CD4-positive, alpha-beta T cell treated with Interleukin-1 beta for 1 hour (primary cell): ENCODE measurements around the gene ADH4.
"Not testable (repeated sequence)": the region's sequence is repeated elsewhere in the genome, so short reads cannot be mapped to it uniquely, and the experiment has no call there.

Experiments
- DNase-seq, 2 donors: peaks; one replicate each; pipeline ENCODE4 v3.0.0-alpha.2; 2020 to 2022

The ADH4 gene

DNA sequence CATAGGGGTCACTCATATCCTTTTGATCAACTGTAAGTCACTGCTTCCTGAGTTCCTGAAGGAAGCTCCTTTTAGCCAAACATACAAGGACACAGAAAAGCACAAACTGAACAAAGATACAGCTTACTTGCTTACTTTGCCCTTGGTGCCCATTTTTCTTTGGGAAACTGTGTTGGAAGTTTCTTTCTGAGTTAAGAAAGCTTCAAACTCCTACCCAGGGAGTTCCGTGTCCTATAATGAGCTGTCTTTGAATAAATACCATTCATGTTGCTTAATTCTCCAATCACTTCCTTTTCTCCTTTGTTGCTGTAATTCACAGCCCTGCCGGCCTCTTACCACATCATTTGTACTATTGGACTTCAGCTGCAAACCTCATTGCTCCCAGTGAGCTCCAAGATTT is at the start of gene ADH4:
Gene ADH4 (minus strand): TSS at position 228 of the 400 bp plus-strand sequence. CDS start 75 bp downstream, at position 153.
- no peak for DNase-seq

DNA sequence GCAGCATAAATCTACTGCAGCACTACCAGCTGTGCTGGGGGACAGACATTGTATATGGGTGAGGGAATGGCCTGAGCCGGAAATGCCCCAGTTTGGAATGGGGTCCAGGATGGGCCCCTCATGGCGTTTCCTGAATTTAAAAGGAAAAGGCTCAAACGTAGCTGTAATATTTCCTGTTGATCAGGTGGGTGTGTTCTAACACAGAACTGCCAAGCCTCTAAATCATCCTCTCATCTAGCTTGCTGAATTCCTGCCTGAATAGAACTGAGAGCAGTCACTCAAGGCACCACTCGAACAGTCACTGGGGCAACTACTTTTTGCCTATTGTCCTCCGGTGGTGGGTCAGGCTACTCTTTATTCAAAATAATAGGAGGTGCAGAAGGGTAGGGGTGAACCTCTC is 46.2 kb upstream of the ADH4 start:
- DNase-seq = no peak

DNA sequence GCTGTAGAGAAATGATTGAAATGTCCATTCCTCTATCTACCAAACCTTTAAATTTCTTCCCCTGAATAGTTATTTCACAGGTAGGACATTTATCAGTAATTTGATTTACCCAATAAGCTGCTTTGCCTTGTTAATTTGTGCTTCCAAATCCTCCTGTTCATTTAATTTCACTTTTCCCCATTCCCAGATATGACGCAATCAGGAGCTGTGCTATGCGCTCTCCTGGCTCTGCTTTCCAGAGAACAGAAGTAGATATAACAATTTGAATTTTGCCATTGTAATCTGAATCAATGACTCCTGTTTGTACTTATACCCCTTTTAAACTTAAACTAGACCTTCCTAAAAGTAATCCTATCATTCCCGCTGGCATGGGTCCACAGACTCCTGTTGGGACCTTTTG is 45.8 kb upstream of the ADH4 start:
- DNase-seq = not testable (repeated sequence)

GRCh38 chr4:99186029-99186428 is 41.9 kb upstream of the ADH4 start:
- no peak for DNase-seq

GRCh38 chr4:99185581-99185980 is 41.5 kb upstream of the ADH4 start:
- no peak for DNase-seq

- DNase-seq = no peak
Measured at GRCh38 chr4:99180382-99181070, 36.4 kb upstream of the ADH4 start.

DNA sequence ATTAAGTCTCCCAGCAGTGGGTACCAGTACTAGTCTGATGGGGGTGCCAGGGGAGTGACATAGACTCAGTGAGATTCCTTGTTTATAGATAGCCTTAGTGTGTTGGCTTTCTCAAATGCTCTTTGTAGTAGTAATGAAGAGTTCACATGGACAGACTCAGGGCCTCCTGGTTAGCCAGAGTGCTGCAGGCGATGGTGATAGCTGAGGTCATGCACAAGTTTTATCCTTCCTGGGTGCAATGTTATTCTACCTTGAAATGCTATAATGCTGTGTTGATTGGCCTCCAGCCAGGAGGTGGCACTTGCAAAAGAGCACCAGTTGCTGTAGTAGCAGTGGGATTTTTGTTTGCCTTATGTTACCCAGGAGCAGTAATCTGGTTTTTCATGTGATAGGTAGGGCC is 35.5 kb upstream of the ADH4 start:
- DNase-seq = no peak

- no peak for DNase-seq
Measured at GRCh38 chr4:99179178-99179577, 35.1 kb upstream of the ADH4 start.

GRCh38 chr4:99166544-99166943 is 22.4 kb upstream of the ADH4 start:
- no peak for DNase-seq

DNA sequence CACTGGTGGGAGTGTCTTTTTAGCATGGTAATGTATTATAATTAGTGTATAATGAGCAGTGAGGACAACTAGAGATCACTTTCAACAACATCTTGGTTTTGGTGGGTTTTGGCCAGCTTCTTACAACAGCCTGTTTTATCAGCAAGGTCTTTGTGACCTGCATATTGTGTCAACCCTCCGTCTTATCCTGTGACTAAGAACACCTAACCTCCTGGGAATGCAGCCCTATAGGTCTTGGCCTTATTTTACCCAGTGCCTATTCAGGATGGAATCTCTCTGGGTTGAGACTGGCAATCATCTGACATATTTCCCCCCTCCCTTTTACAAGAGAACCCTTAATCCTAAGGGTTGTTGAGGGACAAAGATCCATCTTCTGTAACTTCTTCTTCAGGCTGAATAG is 21.9 kb upstream of the ADH4 start:
- DNase-seq = no peak

- no peak for DNase-seq
Measured at GRCh38 chr4:99161373-99162099, 17.4 kb upstream of the ADH4 start.

GRCh38 chr4:99159699-99160098 is 15.6 kb upstream of the ADH4 start:
- DNase-seq = no peak

DNA sequence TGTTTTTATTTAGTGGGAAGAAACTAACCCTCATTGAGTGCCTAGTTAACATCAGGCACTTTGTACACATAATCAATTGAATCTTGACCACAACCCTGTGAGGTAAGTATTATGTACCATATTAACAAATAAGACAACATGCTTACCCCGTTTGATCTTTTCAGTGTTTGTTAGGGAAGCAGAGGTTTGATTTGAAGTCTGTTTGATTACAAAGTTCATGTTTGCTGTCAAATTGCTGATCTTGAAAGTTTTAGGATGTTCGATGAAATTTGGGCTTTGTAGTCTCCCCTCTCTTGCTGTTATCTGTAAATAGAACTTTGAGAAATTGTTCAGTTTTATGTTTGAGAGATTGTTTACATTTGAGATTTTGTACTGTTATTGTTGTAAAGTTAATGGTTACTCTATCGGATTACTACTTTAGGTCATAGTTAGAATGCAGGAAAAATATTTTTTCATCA is 13.4 kb upstream of the ADH4 start:
- no peak for DNase-seq

DNA sequence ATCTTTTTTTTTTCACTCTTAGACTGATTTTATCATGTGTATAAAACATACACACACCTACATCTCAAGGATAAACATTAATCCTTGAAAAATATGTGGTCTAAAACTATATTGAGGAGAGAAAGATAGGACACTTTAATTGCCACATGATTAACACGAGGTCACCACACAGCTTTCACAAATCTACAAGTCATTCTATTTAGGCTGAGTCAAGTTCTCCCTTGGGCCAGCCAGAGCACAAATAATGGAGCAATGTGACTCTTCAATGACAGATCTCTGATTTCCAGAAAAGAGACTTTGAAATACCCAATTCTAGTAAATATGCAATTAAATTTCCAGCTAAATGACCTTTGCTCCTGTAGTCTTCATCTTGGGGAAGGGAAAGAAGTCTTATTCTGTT is 12.9 kb upstream of the ADH4 start:
- no peak for DNase-seq

GRCh38 chr4:99154658-99155342 is 10.7 kb upstream of the ADH4 start:
- no peak for DNase-seq

GRCh38 chr4:99151995-99152394 is 7.9 kb upstream of the ADH4 start:
- no peak for DNase-seq

GRCh38 chr4:99151452-99151851 is 7.4 kb upstream of the ADH4 start:
- no peak for DNase-seq

- no peak for DNase-seq
Measured at GRCh38 chr4:99149426-99150019, 5.4 kb upstream of the ADH4 start.

DNA sequence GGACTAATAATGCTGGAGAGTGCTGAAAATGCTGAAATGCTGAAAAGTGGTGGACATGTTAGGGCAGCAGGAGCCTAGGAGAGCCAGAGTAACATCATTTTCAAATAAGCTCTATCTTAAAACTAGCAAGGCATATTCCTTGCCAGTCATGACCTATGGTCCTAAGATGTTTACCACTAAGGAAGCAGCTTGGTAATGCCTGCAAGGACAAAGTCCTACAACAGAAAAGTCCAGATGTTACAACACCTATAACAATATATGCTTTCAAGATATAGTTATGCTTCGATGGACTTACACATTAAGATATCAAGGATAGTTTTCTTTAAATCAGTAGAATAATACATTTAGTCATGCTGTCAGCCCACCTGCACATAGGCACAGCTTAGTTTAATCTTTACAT is 4.5 kb upstream of the ADH4 start:
- no peak for DNase-seq

GRCh38 chr4:99144587-99144986 is 490 bp upstream of the ADH4 start:
- no peak for DNase-seq

- DNase-seq = no peak
Measured at GRCh38 chr4:99136329-99136728, 7.8 kb downstream of the ADH4 start.

DNA sequence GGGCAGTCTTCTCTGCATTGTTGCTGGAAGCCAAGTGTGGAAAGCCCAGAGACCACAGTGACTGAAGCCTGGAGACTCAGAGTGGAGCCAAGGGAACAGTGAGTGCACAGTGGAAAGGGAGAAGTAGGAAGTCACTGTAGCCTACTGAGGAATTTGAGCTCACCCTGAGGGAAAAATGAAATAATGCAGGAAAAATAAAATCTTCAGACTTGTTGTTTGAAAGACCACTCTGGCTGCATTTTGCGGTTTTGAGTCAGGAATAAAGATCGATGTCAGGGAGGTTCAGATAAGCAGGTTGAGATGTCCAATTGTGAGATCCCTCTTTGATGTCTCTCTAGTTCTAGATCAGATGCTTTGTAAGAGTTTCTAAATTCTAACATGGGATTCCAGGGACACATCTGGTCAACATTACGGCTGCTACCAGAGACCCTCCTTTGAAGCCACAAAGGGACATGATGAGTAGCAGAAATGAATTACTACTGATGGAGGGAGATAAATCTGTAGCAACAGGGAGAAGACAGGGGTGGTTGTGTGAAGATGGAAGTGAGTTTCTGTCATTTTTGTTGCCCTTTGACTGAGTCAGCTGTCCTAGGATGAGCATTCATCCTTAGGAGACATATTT is 8.4 kb downstream of the ADH4 start:
- no peak for DNase-seq

GRCh38 chr4:99134586-99134985 is 9.5 kb downstream of the ADH4 start:
- DNase-seq = no peak
